ENCODE measurements around the gene DPYD.

The DPYD gene

GRCh38 chr1:97837161-97837560, 83.7 kb downstream of the DPYD start:
- DNase-seq, result no peak

DNA sequence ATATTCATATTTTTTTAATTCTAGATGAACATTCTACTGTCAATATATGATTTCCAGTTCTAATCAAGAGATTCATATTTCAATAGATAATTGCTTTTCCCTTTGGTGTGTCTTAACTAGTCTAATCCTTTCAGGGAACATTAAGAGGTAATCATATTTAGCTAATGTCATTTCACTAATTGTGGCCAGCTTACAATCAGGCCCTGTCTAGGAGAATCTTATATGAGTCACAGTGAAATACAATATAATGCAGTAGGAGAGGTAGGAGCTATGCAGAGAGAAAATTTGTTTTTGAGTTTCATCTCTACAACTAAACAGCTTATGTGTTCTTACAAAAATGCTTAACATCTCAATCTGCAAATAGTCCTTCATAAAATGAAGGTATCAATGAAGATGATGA, 85.9 kb downstream of the DPYD start:
- DNase-seq, result no peak

GRCh38 chr1:97833881-97834280, 87.0 kb downstream of the DPYD start:
- no peak for DNase-seq

DNA sequence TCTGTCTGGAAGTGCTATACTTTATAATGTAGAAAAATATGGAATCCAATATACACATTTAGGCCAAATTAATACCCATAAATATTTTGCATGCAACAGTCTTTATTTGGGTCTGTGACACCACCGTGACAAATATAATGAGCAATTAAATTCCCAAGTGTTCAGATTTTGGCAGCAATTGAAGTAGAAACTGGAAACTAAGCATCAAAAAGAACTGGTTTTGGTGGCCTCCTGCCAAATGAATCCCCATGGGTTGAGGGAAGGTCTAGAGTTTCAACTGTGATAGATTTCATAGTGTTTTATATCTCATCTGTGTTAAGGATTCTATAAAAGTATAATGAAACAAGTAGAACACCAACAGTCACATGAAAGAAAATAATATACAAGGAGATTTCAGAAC, 88.4 kb downstream of the DPYD start:
- peak; percentile 97 to 98 for DNase-seq

DNA sequence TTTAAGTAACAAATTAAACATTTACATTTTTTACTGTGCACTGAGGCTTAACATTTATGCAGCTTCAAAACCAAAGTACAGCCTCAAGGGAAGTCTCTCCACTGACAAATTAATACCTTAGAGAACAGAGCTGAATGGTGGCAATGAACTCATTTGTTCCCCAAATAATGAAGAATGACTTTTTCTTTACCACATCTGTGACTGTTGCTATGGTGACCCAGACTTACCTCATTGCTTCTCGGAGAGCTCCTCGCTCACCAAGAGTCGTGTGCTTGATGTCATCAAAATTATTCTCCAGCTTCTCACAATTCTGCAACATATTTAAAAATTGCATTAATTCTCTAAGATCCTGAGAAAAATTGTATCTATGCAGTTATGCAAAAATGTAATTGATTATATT, 92.9 kb downstream of the DPYD start:
- DNase-seq, result no peak

DNA sequence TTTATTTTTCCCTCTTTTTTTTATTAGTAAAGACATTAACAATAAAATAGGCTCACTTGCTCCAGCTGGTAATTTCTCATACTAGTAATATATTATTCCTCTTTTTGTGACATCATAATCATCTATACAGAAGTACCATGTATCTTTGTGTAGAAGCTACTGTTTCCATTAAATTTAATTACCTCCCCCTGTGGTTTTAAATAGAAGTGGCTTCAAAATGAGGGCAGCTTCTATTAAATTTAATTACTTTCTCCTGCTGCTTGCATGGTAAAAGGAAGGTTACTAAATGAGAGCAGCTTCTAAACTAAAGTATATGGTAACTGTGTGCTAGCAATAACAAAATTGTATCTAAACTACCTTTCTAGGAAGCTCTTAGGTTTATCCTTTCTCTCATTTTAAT, 94.0 kb downstream of the DPYD start:
- DNase-seq, result peak in 1 of 2 experiments; percentile 31

GRCh38 chr1:97824624-97825023, 96.2 kb downstream of the DPYD start:
- peak in 1 of 2 experiments; percentile 57 for DNase-seq

- no peak for DNase-seq
Observed at GRCh38 chr1:97824200-97824599, 96.6 kb downstream of the DPYD start.

- DNase-seq, result peak; percentile 44 to 73
Observed at GRCh38 chr1:97820470-97821188, 100.2 kb downstream of the DPYD start.

DNA sequence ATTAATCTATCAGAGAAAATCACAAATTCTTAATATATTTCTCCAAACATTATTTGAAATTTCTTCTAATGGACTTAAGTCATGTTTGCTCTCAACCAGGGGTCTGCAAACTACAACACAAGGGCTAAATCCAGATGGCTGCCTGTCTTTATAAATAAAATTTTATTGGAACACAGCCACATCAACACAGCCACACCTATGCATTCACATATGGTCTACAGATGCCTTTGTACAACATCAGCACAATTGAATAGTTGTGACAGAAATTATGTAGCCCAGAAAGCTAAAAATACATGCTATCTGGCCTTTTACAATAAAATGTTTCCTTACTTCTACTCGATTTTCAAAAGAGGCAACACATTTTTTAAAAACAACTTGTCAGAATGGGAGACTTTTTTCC, 103.9 kb downstream of the DPYD start:
- DNase-seq, result no peak

GRCh38 chr1:97814804-97815203, 106.0 kb downstream of the DPYD start:
- DNase-seq, result no peak

GRCh38 chr1:97814121-97814520, 106.7 kb downstream of the DPYD start:
- DNase-seq, result no peak

GRCh38 chr1:97812076-97812475, 108.8 kb downstream of the DPYD start:
- DNase-seq, result no peak

GRCh38 chr1:97806996-97807520, 113.8 kb downstream of the DPYD start:
- DNase-seq, result peak; percentile 50 to 75

- no peak for DNase-seq
Observed at GRCh38 chr1:97806326-97806725, 114.5 kb downstream of the DPYD start.

- no peak for DNase-seq
Observed at GRCh38 chr1:97805093-97805492, 115.7 kb downstream of the DPYD start.

GRCh38 chr1:97803026-97803425, 117.8 kb downstream of the DPYD start:
- DNase-seq, result peak; percentile 19 to 22

- peak in 1 of 2 experiments; percentile 64 for DNase-seq
Observed at GRCh38 chr1:97802011-97802410, 118.8 kb downstream of the DPYD start.

DNA sequence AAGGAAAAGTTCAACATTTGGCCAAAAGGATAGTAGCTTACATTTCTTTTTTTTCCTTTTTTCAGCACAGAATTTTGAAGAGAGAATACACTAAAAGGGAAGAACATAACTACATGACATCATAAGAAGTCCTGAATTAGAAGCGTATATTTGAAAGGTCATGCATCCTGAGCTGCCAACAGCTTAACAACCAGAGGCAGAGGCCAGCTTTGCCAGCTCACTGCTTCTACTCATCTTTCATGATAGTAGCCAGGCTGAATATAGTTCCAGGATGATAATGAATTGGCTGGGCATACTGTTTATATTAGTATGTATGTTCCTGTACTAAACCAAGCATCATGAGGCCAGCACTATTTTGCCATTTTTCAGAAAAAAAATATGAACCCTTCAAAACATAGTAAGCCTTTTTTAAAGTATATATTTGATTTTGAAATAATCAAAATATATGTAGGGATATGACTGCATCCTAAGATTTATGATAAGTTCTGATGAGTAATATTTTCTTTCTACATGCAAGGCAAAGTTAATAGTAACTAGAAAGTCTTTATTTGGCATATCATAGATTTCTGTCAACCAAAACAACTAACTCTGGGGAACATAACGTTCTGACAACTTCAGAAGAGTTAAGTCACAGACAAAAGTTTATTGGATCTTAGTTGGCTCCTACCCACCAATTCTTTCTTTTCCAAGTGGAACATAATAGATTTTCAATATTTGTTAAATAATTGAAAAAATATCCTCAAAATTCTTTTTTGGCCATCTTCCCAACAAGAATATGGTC, 123.2 kb downstream of the DPYD start:
- peak; percentile 29 to 60 for DNase-seq

DNA sequence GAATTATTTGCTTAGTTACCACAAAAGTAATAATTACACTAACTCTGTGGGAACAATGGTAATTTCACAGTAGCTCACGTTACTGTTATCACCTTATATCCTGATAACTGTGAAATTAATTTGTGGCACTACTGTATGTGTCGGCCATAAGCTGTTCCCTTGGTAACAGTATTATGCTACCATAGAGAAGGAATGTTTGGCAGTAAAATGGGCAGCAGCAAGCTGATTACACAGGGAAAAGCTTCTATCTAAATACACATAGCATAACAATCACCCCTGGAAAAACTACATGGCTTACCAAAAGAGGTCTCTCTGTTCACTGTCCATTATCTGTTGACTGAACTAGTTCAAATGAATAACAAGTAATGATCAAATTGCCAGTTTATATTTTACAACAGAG, 124.1 kb downstream of the DPYD start:
- peak in 1 of 2 experiments; percentile 12 for DNase-seq

GRCh38 chr1:97792655-97793054, 128.2 kb downstream of the DPYD start:
- DNase-seq, result no peak

GRCh38 chr1:97791251-97791650, 129.6 kb downstream of the DPYD start:
- DNase-seq, result no peak

- DNase-seq, result no peak
Observed at GRCh38 chr1:97787231-97787630, 133.6 kb downstream of the DPYD start.

DNA sequence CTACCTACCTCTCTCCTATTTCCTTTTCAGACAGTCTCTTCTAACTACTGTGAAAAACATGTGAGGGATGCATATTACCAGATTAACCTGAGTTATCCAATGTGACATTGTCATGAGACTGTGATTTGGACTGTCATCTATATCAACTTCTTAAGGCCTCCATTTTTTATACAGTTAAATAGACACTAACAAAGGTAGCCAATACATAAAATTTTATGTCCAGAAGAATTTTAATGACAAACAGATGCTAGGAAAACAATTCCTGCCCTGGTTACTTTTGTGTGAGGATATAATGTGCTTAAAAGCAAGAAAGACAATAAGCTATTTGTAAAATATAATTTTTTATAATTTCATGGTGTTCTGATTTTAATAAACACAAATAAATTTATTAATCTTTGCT, 136.2 kb downstream of the DPYD start:
- no peak for DNase-seq

Data from NCI-H446 (cell line).